T follicular helper cell (primary cell): ENCODE measurements around the gene EPB41.
"Not testable (repeated sequence)": the region's sequence is repeated elsewhere in the genome, so short reads cannot be mapped to it uniquely, and the experiment has no call there.

Experiments
- DNase-seq: peaks from one replicate; pipeline ENCODE4 v3.0.0-alpha.2; 2020; ENCODE audit warnings: low read depth

Gene EPB41

DNA sequence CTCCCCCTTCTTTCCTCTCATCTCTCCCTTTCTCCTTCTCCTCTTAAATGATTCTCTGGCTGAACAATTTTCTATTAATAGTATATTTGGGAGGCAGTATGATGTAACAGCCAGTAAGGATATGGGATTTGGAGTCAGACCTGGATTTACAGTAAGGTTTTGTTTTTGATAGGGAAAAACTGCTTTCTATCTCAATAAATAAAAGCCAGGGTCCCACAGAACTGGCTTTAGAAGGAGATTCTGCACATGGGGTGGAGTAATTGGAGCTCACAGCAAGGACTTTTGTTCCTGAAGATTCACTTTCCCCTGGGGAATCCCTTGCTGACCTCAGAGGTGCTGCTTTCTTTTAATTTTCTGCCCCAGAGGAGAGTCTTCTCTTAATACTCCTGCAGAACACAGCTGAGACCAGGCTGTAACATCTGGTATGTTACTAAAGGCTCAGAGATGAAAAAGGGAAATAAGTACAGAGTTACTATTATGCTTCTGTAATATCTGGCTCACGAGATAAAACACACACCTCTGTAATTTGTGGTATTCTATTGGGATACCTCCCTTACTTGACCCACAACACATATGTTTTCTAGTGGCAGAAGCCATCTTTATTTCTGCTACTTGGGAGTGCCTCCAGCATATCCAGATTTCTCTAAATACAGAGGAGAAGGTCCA lies 13.4 kb downstream of the EPB41 start:
- no peak for DNase-seq

DNA sequence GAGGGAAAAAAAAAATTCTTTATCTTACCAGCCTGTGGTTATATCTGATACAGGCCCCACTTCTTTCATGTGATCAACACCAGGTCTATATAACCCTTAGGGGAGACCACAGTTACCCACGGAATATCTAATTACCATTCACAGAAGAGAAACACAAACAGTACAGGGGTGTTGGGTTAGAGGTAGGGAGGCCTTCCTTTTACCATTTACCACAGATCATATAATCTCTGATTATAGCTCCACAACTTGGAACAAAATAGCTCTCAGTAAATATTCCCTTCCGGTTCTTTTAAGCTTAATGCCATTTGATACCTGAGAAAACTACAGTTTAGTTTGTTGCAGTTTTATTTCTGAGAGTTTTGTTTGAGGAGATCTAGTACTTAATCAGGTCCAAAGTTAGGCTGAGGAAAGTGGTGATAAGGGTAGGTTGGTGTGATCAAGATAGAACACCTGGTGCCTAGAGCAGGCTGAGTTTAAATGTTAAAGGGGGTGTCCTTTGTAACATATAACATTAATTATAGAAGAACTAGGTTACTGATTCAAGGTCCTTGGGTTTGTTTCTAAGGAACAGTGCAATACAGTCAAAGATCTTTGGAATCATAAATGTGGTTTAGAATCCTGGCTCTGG lies 14.1 kb downstream of the EPB41 start:
- DNase-seq: no peak

DNA sequence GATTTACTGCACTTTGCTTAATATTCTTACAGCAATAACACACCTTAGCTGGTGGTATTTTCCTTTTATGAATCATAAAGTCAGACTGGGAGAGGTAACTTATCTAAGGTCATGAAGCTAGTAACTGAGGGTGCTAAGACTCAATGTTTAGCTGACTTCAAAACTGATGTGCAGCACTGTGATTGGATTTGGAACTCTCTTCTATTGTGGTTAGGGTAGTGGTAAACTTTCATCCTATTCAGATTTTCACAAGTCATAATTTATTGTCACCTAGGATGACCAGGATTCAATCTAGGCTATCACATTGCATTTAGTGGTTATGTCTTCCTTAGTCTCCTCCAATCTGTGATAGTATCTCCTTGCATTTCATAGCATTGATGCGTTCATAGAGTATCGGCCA lies 18.9 kb downstream of the EPB41 start:
- no peak for DNase-seq

DNA sequence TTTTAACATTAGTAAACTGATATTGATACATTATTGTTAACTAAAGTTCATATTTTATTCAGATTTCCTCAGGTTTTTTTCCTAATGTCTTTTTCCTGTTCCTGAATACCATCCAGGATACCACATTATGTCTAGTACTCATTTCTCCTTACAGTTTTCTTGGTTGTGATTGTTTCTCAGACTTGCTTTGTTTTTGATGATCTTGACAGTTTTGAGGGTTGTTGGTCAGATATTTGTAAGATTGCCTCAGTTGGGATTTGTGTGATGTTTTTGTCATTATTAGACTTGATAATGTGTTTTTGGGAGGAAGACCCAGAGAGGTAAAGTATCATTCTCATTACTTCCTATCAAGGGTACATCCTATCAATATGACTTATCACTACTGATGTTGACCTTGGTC lies 19.5 kb downstream of the EPB41 start:
- no peak for DNase-seq

GRCh38 chr1:28934676-28935075 lies 20.3 kb downstream of the EPB41 start:
- DNase-seq: no peak

DNA sequence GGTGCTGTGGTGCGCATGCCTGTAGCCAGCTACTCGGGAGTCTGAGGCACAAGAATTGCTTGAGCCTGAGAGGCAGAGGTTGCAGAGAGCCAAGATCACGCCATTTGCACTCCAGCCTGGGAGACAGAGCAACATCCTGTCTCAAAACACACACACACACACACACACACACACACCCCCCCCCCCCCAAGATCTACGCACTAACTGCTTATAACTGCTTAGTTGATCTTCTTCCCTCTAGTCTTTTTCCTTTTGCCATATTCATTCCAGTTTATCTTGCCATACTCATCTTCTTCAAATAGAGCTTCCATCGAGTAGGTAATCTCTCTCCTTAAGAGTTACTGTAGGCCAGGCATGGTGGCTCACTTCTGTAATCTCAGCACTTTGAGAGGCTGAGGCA lies 20.9 kb downstream of the EPB41 start:
- DNase-seq: no peak

DNA sequence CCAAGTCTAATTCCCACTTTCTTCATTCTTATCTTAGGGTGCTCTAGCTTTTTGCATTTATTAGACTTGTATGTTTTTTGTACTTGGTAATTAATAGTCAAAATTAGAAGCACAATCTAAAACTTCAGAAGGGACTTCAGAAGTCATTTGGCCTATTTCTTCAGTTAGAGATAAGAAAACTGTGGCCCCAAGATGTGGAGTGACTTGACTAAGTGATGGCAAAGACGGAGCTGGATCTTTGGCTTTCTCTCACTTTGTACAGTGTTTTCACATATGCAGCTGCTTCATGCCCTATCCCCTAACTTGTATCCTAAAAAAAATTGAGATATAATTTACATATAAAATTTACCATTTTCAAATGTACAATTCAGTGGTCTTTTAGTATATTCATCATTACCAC lies 21.7 kb downstream of the EPB41 start:
- DNase-seq: no peak

DNA sequence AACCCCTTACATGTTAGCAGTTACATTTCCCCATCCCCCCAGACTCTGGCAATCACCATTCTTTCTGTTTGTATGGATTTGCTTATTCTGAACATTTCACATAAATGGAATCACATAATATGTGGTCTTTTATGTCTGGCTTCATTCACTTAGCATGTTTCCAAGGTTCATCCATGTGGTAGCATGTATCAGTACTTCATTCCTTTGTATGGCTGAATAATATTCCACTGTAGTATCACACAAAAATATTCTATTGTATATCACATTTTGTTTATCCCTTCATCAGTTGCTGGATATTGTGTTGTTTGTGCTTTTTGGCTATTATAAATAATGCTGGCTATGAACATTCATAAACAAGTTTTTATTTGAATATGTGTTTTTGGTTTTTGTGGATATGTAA lies 22.2 kb downstream of the EPB41 start:
- no peak for DNase-seq

- DNase-seq: not testable (repeated sequence)
Observed at GRCh38 chr1:28943581-28943980, 29.2 kb downstream of the EPB41 start.

GRCh38 chr1:28950006-28950405 lies 35.6 kb downstream of the EPB41 start:
- no peak for DNase-seq

DNA sequence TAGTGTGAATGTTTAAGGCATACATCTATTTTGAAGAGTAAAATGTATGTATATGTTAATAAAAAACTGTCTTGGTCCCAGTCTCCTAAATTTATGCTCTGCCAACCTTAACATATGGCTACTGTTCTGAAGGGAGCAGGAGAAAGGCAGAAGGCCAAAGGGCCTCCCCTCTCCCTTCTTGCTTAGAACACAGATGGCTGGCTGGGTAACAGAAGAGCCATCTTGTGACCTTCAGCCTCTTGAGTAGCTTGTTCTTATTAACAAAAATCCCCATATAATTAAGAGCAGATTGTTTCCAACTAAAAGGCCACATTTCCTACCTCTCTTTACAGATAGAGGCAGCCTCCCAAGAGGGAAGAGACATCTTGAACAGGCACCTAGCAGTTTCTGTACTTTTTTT lies 36.1 kb downstream of the EPB41 start:
- DNase-seq: no peak

DNA sequence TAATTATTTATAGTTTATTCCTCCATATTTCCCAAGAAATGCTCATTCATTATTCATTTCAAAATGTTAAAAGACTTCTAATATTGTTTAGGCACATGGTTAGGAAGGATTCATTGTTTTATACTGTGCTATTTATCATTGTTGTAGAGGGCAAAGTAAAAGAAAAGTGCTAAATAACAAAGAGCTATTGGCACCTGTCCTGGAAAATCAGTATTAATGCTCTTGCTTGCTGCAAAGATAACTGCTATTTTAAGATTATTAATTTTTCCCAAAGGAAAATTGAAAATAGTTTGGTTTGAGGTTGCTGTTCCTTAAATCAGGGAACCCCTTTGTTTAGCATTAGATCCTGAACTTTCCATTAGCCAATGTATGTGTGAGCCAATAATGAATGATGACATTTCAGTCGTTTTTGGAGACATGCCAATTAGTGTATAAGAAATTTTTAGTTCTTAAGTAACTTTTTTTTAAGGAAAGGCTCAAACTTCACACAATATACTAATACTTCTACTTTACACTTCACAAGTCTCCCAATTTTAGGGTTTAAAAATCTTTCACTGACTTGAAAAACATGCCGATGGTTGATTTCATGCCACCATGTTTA lies 39.9 kb downstream of the EPB41 start:
- no peak for DNase-seq

- no peak for DNase-seq
Observed at GRCh38 chr1:28956038-28956464, 41.7 kb downstream of the EPB41 start.

DNA sequence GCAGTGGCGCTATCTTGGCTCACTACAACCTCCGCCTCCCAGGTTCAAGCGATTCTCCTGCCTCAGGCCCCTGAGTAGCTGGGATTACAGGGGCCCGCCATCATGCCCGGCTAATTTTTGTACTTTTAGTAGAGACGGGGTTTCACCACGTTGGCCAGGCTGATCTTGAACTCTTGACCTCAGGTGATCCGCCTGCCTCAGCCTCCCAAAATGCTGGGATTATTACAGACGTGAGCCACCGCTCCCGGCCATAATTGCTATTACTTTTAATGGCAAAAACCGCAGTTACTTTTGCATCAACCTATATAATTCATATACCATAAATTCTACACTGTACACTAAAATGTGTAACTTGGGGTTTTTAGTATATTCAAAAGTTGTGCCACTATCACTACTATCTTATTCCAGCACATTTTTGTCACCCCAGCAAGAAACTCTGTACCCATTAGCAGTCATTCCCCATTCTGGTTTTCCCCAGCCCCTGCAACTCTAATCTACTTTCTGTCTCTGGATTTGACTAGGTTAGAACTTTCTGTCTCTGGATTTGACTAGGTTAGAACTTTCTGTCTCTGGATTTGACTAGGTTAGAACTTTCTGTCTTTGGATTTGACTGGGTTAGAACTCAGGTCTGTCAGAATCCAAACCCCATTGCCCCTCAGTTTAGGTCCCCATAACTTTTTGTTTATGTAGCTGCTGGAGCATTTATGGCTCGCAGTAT lies 47.9 kb downstream of the EPB41 start:
- DNase-seq: not testable (repeated sequence)

DNA sequence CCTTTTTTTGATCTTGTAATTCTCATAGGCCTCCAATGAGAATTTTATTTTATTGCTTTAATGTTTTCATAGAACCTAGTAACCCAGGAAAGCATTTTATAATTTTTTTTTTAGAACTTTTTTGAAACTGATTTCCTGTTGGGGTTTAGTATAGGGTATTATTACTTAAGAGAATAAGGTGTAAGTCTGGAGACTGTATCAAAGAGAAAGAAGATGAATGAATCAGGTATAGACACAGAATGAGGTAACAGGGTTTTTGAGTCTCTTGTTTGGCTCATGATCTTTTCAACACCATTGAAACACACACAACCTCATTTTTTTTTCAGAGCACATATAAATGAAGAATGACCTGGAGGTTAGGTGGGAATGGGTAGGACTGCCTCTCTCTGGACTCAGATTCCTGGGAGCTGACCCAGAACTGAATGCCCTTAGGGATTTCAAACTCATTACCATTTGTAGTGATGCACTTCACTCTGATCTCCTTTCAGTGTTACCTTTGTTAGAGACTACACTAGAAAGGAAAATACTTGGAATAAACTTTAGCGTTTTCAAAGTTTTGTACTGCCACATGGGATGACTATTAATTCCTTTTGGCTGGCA lies 51.0 kb downstream of the EPB41 start:
- no peak for DNase-seq

DNA sequence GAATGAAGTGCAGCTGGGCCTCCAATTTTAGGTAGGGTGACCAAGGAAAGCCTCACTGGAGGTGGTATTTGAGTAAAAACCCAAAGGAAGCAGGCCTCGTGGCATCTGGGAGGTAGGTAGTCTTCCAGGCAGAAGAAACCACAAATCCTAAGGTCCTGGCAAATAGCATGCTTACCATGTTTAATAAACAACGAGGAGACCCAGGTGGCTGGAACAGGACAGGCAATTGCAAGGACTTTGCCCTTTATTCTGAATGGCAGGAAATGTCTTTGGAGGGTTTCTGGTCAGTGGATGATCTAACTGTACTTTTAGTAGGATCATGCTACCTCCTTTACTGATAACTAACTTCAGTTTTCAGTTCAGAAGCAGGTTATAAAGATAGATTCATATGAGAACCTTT lies 52.2 kb downstream of the EPB41 start:
- DNase-seq: no peak

- no peak for DNase-seq
Observed at GRCh38 chr1:28971980-28972771, 57.8 kb downstream of the EPB41 start.

GRCh38 chr1:28973596-28974421 lies 59.4 kb downstream of the EPB41 start:
- no peak for DNase-seq

DNA sequence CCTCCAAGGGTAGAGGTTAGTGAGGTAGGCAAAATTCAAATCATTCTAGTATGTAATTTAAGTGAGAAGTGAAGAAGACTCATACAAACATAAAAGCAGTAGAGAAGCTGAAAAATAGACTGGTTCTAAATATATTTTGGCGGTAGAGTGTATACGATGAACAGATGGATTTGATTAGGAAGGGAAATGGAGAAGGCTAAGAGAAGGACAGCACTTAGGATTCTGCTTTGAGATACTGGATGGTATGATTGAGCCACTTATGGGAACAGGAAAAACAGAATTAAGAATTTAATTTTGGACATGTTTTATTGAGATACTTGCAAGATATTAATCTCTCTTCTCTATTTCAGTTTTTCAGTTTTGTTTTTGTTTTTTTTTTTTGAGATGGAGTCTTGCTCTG lies 60.1 kb downstream of the EPB41 start:
- no peak for DNase-seq

DNA sequence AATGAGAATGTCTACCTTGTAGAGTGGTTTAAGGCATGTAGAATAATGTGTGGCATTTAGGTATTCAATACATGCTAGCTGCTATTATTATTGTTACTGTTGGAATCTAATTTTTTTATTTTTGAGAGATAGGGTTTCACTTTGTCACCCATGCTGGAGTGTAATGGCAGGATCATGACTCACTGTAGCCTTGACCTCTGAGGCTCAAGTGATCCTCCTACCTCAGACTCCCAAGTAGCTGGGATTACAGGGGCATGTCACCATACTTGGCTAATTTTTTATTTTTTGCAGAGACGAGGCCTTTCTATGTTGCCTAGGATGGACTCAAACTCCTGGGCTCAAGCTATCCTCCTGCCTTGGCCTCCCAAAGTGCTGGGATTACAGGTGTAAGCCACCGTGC lies 61.9 kb downstream of the EPB41 start:
- no peak for DNase-seq

GRCh38 chr1:28981210-28981609 lies 66.8 kb downstream of the EPB41 start:
- DNase-seq: no peak
